ENCODE data around the gene MS4A4E. TPM values are rescaled to one million over a fixed set of nuclear protein-coding genes. Genes with fewer than 3 reads are reported as not detected.
"Not testable (repeated sequence)": the region's sequence is repeated elsewhere in the genome, so short reads cannot be mapped to it uniquely, and the experiment has no call there.

MS4A4E gene
- total and polyA plus RNA-seq, 2 of the 8 experiments (the other 6 are each of a cell fraction or from before 2014, with no cell fraction given), result not detected

GRCh38 chr11:60192564-60192963 lies 50.4 kb downstream of the MS4A4E start:
- 90% methylated on average over 4 of the region's 4 CpGs; no CpG with 5 or more reads in 1 of the 2 experiments for WGBS, 2 experiments (ENCODE audit: extremely low coverage in 1 of 2, insufficient coverage in 1 of 2, insufficient read length in 1 of 2, insufficient replicate concordance in 2 of 2, low coverage in 1 of 2, low lambda C conversion rate in 2 of 2, missing lambda C conversion rate in 1 of 2)
- H3K4me1 ChIP-seq (replicated peaks in 1 of 4; ENCODE audit: control insufficient read depth in 3 of 4, insufficient read depth in 4 of 4, low read length in 3 of 4); POLR2A ChIA-PET (ENCODE audit: partially characterized antibody): not testable (repeated sequence)

GRCh38 chr11:60188481-60188880 lies 54.5 kb downstream of the MS4A4E start:
- H4K5ac ChIP-seq (ENCODE audit: insufficient read length, low read depth, low read length); FAIRE-seq; CTCF ChIA-PET (ENCODE audit: partially characterized antibody); H4K20me1 ChIP-seq (replicated peaks in 1 of 2; ENCODE audit: control insufficient read depth in 1 of 2, insufficient read depth in 2 of 2, low read length in 2 of 2); H3K9me3 ChIP-seq (ENCODE audit: insufficient read depth in 2 of 2, low read depth in 1 of 2, low read length in 1 of 2); H2BK12ac ChIP-seq (ENCODE audit: low read depth, low read length); H3K79me2 ChIP-seq (ENCODE audit: control insufficient read depth in 1 of 2, insufficient read depth in 2 of 2, low read length in 2 of 2); H2BK120ac ChIP-seq (replicated peaks; ENCODE audit: low read depth, low read length); H2BK15ac ChIP-seq (ENCODE audit: low read length); H3K56ac ChIP-seq (replicated peaks; ENCODE audit: insufficient read length, low read depth, low read length); H4K91ac ChIP-seq (replicated peaks; ENCODE audit: insufficient read length, low read length); H3K9ac ChIP-seq (replicated peaks in 1 of 4; ENCODE audit: extremely low read depth in 1 of 4, low read depth in 3 of 4, low read length in 3 of 4); H3K27me3 ChIP-seq (replicated peaks in 1 of 4; ENCODE audit: control insufficient read depth in 3 of 4, extremely low read depth in 1 of 4, insufficient read depth in 3 of 4, low read length in 3 of 4); H3K23ac ChIP-seq (ENCODE audit: insufficient read length); H3K14ac ChIP-seq (ENCODE audit: insufficient read length); H3K18ac ChIP-seq (ENCODE audit: extremely low read depth, low read length); H3K4me3 ChIP-seq (ENCODE audit: extremely low read depth in 1 of 4, insufficient read depth in 2 of 4, low read depth in 3 of 4, low read length in 4 of 4); H3K23me2 ChIP-seq (ENCODE audit: low read depth, low read length); H2AFZ ChIP-seq (ENCODE audit: low read length); H3K4me2 ChIP-seq (ENCODE audit: insufficient read depth in 1 of 2, low read depth in 2 of 2, low read length in 2 of 2); H3K79me1 ChIP-seq (ENCODE audit: low read depth, low read length); H4K8ac ChIP-seq (ENCODE audit: extremely low read depth, insufficient read depth, low read length); H3K4me1 ChIP-seq (replicated peaks in 1 of 4; ENCODE audit: control insufficient read depth in 3 of 4, insufficient read depth in 4 of 4, low read length in 3 of 4); H2BK5ac ChIP-seq (ENCODE audit: low read depth, low read length); H2BK20ac ChIP-seq (ENCODE audit: low read length); H3K36me3 ChIP-seq (ENCODE audit: control insufficient read depth in 2 of 4, insufficient read depth in 4 of 4, low read length in 3 of 4); DNase-seq (ENCODE audit: low read depth in 1 of 2, low spot score in 2 of 2); H3K4ac ChIP-seq (replicated peaks; ENCODE audit: insufficient read length, low read depth, low read length); POLR2A ChIA-PET (ENCODE audit: partially characterized antibody); H2AK5ac ChIP-seq (ENCODE audit: low read depth, low read length); H3K27ac ChIP-seq (ENCODE audit: low read depth, low read length): not testable (repeated sequence)
- 89% methylated on average over 3 of the region's 3 CpGs; no CpG with 5 or more reads in 1 of the 2 experiments for WGBS, 2 experiments (ENCODE audit: extremely low coverage in 1 of 2, insufficient coverage in 1 of 2, insufficient read length in 1 of 2, insufficient replicate concordance in 2 of 2, low coverage in 1 of 2, low lambda C conversion rate in 2 of 2, missing lambda C conversion rate in 1 of 2)

More at GRCh38 chr11:60192564-60192963, 50.4 kb downstream of the MS4A4E start:
- not testable (repeated sequence) for FAIRE-seq; H3K36me3 ChIP-seq (ENCODE audit: control insufficient read depth in 2 of 4, insufficient read depth in 4 of 4, low read length in 3 of 4); H3K4me3 ChIP-seq (ENCODE audit: extremely low read depth in 1 of 4, insufficient read depth in 2 of 4, low read depth in 3 of 4, low read length in 4 of 4); H3K79me2 ChIP-seq (ENCODE audit: control insufficient read depth in 1 of 2, insufficient read depth in 2 of 2, low read length in 2 of 2); H4K5ac ChIP-seq (ENCODE audit: insufficient read length, low read depth, low read length); H3K23me2 ChIP-seq (ENCODE audit: low read depth, low read length); H4K20me1 ChIP-seq (replicated peaks in 1 of 2; ENCODE audit: control insufficient read depth in 1 of 2, insufficient read depth in 2 of 2, low read length in 2 of 2); H2BK120ac ChIP-seq (replicated peaks; ENCODE audit: low read depth, low read length); H3K56ac ChIP-seq (replicated peaks; ENCODE audit: insufficient read length, low read depth, low read length); H3K18ac ChIP-seq (ENCODE audit: extremely low read depth, low read length); H3K4ac ChIP-seq (replicated peaks; ENCODE audit: insufficient read length, low read depth, low read length); H4K8ac ChIP-seq (ENCODE audit: extremely low read depth, insufficient read depth, low read length); H2BK15ac ChIP-seq (ENCODE audit: low read length); DNase-seq (ENCODE audit: low read depth in 1 of 2, low spot score in 2 of 2); H2BK12ac ChIP-seq (ENCODE audit: low read depth, low read length); H3K9ac ChIP-seq (replicated peaks in 1 of 4; ENCODE audit: extremely low read depth in 1 of 4, low read depth in 3 of 4, low read length in 3 of 4); H2AFZ ChIP-seq (ENCODE audit: low read length); H3K14ac ChIP-seq (ENCODE audit: insufficient read length); H3K9me3 ChIP-seq (ENCODE audit: insufficient read depth in 2 of 2, low read depth in 1 of 2, low read length in 1 of 2); H3K4me2 ChIP-seq (ENCODE audit: insufficient read depth in 1 of 2, low read depth in 2 of 2, low read length in 2 of 2); H2BK5ac ChIP-seq (ENCODE audit: low read depth, low read length); H2AK5ac ChIP-seq (ENCODE audit: low read depth, low read length); H4K91ac ChIP-seq (replicated peaks; ENCODE audit: insufficient read length, low read length); H3K27ac ChIP-seq (ENCODE audit: low read depth, low read length); H3K23ac ChIP-seq (ENCODE audit: insufficient read length); H3K79me1 ChIP-seq (ENCODE audit: low read depth, low read length); H2BK20ac ChIP-seq (ENCODE audit: low read length); H3K27me3 ChIP-seq (replicated peaks in 1 of 4; ENCODE audit: control insufficient read depth in 3 of 4, extremely low read depth in 1 of 4, insufficient read depth in 3 of 4, low read length in 3 of 4)
- peak in 1 of 2 experiments; percentile 22; a peak in 1 of 3 replicates for TF ChIP-seq EP300 (IDR thresholded peaks at IDR 0.05; ENCODE audit: borderline replicate concordance in 1 of 2, low read depth in 2 of 2, low read length in 2 of 2)
- CTCF ChIA-PET (ENCODE audit: partially characterized antibody), result interaction anchor here (0.9 to 2.9 kb wide), 7 partner anchors 9 to 59 kb away, joined by 3 to 18 read pairs (median 5); partner anchors contain the start of gene MS4A6A
